OCI-LY1 (cell line): Measurements from ENCODE around the gene PRLHR.
"Not testable (repeated sequence)": the region's sequence is repeated elsewhere in the genome, so short reads cannot be mapped to it uniquely, and the experiment has no call there.

ENCODE experiments used
- H2AFZ ChIP-seq: fragments of 200-600 bp; sonication (generic), shearing (Covaris generic); 2 replicates; pipeline ENCODE4 v1.6.0; 2014; ENCODE audit warnings: antibody characterized with exemption, mild to moderate bottlenecking, low read length
- H3F3A ChIP-seq: fragments of 200-600 bp; sonication (generic), shearing (Covaris generic); 2 replicates; pipeline ENCODE4 v1.6.0; 2014; ENCODE audit warnings: mild to moderate bottlenecking, antibody characterized with exemption, low read length, moderate library complexity; ENCODE audit not compliant: insufficient read depth
- H3K27ac ChIP-seq: fragments of 200-600 bp; sonication (generic); 2 replicates; pipeline ENCODE4 v1.5.1; 2014; ENCODE audit warnings: low read length, mixed run types, mild to moderate bottlenecking, low read depth; ENCODE audit not compliant: poor library complexity, severe bottlenecking
- H3K27me3 ChIP-seq: fragments of 200-600 bp; sonication (generic); 2 replicates; pipeline ENCODE4 v1.6.0; 2014; ENCODE audit warnings: antibody characterized with exemption, mild to moderate bottlenecking, low read length, moderate library complexity; ENCODE audit not compliant: insufficient read depth
- H3K36me3 ChIP-seq: fragments of 200-600 bp; sonication (generic); 2 replicates; pipeline ENCODE4 v1.6.1; 2014; ENCODE audit warnings: mild to moderate bottlenecking, antibody characterized with exemption, low read length, moderate library complexity, mixed read lengths; ENCODE audit not compliant: insufficient read depth
- H3K4me1 ChIP-seq: fragments of 200-600 bp; sonication (generic); 2 replicates; pipeline ENCODE4 v1.5.1; 2014; ENCODE audit warnings: mild to moderate bottlenecking, low read length, moderate library complexity; ENCODE audit not compliant: insufficient read depth, severe bottlenecking
- H3K4me2 ChIP-seq: fragments of 200-600 bp; sonication (generic), shearing (Covaris generic); 2 replicates; pipeline ENCODE4 v1.6.1; 2014; ENCODE audit warnings: low read length
- H3K4me3 ChIP-seq: fragments of 200-600 bp; sonication (generic); 2 replicates; pipeline ENCODE4 v1.5.1; 2014; ENCODE audit warnings: low read length, low read depth, mild to moderate bottlenecking, mixed read lengths; ENCODE audit not compliant: poor library complexity, severe bottlenecking
- H3K79me2 ChIP-seq: fragments of 200-600 bp; shearing (Covaris generic); 2 replicates; pipeline ENCODE4 v1.6.1; 2016; ENCODE audit warnings: mixed run types, low read length, mixed read lengths; ENCODE audit not compliant: insufficient read depth
- H3K9ac ChIP-seq: fragments of 200-600 bp; sonication (generic), shearing (Covaris generic); 2 replicates; pipeline ENCODE4 v1.6.1; 2014; ENCODE audit warnings: mild to moderate bottlenecking, low read length, mixed read lengths
- H3K9me2 ChIP-seq: fragments of 200-600 bp; sonication (generic), shearing (Covaris generic); 2 replicates; pipeline ENCODE4 v1.6.1; 2014; ENCODE audit warnings: low read depth, mild to moderate bottlenecking, low read length, mixed read lengths
- H3K9me3 ChIP-seq: fragments of 200-600 bp; shearing (Covaris generic); 2 replicates; pipeline ENCODE4 v1.6.1; 2014; ENCODE audit warnings: low read length, mixed read lengths
- H4K20me1 ChIP-seq: fragments of 200-600 bp; sonication (generic), shearing (Covaris generic); 2 replicates; pipeline ENCODE4 v1.6.0; 2016; ENCODE audit warnings: mild to moderate bottlenecking, low read length; ENCODE audit not compliant: insufficient read depth
- CTCF ChIP-seq: fragments of 200-600 bp; sonication (generic), shearing (Covaris generic); IDR thresholded peaks from 2 replicates; pipeline ENCODE4 v1.5.1; 2017; ENCODE audit warnings: mild to moderate bottlenecking, antibody characterized with exemption, low read length, moderate library complexity, mixed read lengths
- EZH2 ChIP-seq: fragments of 200-600 bp; sonication (generic), shearing (Covaris generic); IDR thresholded peaks from 2 replicates; pipeline ENCODE4 v1.8.0; 2017; ENCODE audit warnings: borderline replicate concordance, mixed run types, mild to moderate bottlenecking, antibody characterized with exemption, low read length, moderate library complexity, mixed read lengths

PRLHR gene

GRCh38 chr10:118624747-118625146 lies 29.3 kb upstream of the PRLHR start:
- Histone ChIP-seq H3K9ac (no peak overlapping the region), H2AFZ (no peak overlapping the region), H4K20me1 (no peaks in the 10 kb centered on the region), H3K9me3 (no peaks in the 10 kb centered on the region), H3K9me2 (no peaks in the 10 kb centered on the region), H3K36me3 (no peaks in the 10 kb centered on the region), H3K4me2 (no peak overlapping the region), H3K79me2 (no peaks in the 10 kb centered on the region), H3K4me1 (no peaks in the 10 kb centered on the region), H3K27me3 (no peaks in the 10 kb centered on the region; the same call in 1 of the 2 replicates), H3F3A (no peaks in the 10 kb centered on the region), H3K27ac (no peak overlapping the region), H3K4me3 (no peak overlapping the region)
- no peak for TF ChIP-seq CTCF

- Histone ChIP-seq H3K36me3 (no peaks in the 10 kb centered on the region), H3K4me2 (no peak overlapping the region), H3K9ac (no peak overlapping the region), H3K9me2 (no peaks in the 10 kb centered on the region), H3K27me3 (no peaks in the 10 kb centered on the region; the same call in 1 of the 2 replicates), H3F3A (no peaks in the 10 kb centered on the region), H3K9me3 (no peaks in the 10 kb centered on the region), H4K20me1 (no peaks in the 10 kb centered on the region), H3K27ac (no peak overlapping the region), H3K4me1 (no peaks in the 10 kb centered on the region), H3K4me3 (no peak overlapping the region), H2AFZ (no peak overlapping the region), H3K79me2 (no peaks in the 10 kb centered on the region)
- TF ChIP-seq EZH2 (no peak), CTCF (no peak)
Observed at GRCh38 chr10:118621304-118621942, 26.0 kb upstream of the PRLHR start.

- H3K36me3 ChIP-seq, H3K9ac ChIP-seq, H3K4me3 ChIP-seq, H3K27ac ChIP-seq, H3K4me2 ChIP-seq, H3K9me2 ChIP-seq, H3K27me3 ChIP-seq, H3F3A ChIP-seq, H3K79me2 ChIP-seq, H3K9me3 ChIP-seq, H4K20me1 ChIP-seq, H3K4me1 ChIP-seq, H2AFZ ChIP-seq: not testable (repeated sequence)
Observed at GRCh38 chr10:118613863-118614262, 18.4 kb upstream of the PRLHR start.

- H3K9me3 ChIP-seq: no peaks in the 10 kb centered on the region
- H3K27ac ChIP-seq: no peak overlapping the region
- H3K27me3 ChIP-seq: no peaks in the 10 kb centered on the region
- no peak for TF ChIP-seq CTCF
- H3K9ac ChIP-seq: no peak overlapping the region
- H3K4me3 ChIP-seq: no peak overlapping the region
- H3K79me2 ChIP-seq: no peaks in the 10 kb centered on the region
- H3K9me2 ChIP-seq: no peaks in the 10 kb centered on the region
- no peak overlapping the region for H3K4me2 ChIP-seq
- H3K36me3 ChIP-seq: no peaks in the 10 kb centered on the region
- no peaks in the 10 kb centered on the region for H3F3A ChIP-seq
- no peaks in the 10 kb centered on the region for H3K4me1 ChIP-seq
- H4K20me1 ChIP-seq: no peaks in the 10 kb centered on the region
- no peak overlapping the region for H2AFZ ChIP-seq
Observed at GRCh38 chr10:118610577-118610976, 15.1 kb upstream of the PRLHR start.
